GM12875 (cell line): ENCODE measurements around the gene KCNQ2.

Experiments
- H3K4me3 ChIP-seq: one replicate; pipeline ENCODE4 v1.5.1; 2011; ENCODE audit warnings: low read depth, low read length, control low read depth
- TF ChIP-seq, protein P1 (sequence below): IDR thresholded peaks from 2 replicates; pipeline ENCODE4 v1.5.1; 2011; ENCODE audit warnings: low read depth, mild to moderate bottlenecking, control low read depth, inconsistent platforms, low read length, moderate library complexity, borderline replicate concordance; ENCODE audit not compliant: insufficient read depth

The KCNQ2 gene

DNA sequence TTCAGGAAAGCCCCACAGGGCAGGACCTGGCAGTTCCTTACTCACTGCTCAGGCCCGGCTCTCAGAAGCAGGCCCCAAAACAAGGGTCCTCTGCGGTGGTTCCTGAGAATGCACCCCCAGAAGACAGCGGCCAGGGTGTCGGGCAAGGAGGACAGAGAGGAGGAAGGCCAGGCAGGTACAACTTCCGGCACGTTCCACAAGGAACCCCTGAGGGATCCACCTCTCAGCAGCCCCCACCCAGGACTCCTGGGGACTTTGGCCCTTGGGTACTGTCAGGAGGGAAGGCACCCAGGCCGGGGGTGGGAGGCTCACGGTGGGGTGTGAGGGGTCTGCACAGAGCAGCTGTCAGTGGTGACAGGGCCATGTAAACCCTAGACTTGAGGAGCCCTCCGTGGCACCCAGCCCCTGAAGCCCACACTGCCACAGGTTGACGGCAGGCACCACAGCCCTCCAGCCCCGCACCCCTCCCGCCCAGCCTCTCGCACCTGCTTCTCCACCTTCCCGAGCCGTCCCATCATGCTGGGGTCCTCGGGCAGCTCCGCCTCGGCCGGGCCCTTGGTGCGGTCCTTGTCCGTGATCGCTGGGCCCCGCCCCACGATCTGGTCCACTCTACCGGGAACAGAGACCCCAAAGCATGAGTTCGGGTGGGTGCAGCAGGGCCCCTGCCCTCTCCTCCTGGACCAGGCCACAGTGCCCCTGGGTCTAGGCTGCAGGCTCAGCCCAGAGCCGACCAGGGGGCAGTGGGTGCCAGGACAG, 64.3 kb downstream of the KCNQ2 start:
- no peak overlapping the region for H3K4me3 ChIP-seq
- TF ChIP-seq, protein P1, sequence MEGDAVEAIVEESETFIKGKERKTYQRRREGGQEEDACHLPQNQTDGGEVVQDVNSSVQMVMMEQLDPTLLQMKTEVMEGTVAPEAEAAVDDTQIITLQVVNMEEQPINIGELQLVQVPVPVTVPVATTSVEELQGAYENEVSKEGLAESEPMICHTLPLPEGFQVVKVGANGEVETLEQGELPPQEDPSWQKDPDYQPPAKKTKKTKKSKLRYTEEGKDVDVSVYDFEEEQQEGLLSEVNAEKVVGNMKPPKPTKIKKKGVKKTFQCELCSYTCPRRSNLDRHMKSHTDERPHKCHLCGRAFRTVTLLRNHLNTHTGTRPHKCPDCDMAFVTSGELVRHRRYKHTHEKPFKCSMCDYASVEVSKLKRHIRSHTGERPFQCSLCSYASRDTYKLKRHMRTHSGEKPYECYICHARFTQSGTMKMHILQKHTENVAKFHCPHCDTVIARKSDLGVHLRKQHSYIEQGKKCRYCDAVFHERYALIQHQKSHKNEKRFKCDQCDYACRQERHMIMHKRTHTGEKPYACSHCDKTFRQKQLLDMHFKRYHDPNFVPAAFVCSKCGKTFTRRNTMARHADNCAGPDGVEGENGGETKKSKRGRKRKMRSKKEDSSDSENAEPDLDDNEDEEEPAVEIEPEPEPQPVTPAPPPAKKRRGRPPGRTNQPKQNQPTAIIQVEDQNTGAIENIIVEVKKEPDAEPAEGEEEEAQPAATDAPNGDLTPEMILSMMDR = no peak

DNA sequence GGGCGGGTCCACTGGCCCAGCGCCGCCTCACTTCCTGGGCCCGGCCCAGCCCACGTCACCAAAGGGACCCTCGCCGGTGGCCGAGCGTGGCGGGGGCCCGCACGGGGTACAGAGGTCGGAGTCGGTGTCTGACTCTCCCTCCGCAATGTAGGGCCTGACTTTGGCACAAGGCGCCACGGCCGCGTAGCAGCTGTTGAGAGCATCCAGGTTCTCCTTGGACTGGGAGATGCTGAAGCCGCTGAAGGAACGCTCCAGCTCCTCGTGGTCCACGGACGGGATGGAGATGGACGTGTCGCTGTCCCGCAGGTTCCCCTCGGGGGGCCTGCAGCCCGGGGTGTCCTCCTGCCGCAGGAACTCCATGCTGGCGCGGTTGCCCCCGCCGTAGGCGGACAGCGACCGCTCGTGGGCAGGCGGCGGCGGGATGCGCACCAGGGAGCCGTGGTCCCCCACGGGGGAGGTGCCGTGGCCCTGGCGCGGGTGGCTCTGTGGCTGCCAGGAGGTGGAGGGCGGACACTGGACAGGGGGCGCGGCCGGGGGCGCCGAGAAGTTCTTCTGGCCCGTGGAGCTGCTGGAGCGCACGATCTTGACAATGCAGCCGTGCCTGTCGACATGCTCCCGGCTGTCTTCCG, 65.7 kb downstream of the KCNQ2 start:
- TF ChIP-seq, protein P1 = no peak
- H3K4me3 ChIP-seq = no peak overlapping the region

DNA sequence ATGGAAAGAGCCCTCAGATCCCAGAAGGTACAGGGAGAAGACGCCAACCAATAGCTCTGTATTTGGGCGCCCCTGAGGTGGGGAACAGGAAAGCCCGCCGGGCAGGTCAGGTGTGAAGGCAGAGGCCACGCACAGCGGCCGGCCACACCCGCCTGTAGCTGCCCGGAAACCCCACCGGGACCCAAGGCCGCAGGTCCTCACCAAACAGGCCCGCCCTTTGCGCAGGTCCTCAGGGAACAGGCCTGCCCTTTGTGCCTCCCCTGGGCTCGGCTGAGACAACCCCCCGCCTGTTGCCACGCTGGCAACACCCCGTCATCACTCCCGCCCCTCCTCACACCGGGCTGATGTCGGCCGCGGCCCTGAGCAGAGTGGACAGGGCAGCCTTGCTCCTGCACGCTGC, 66.4 kb downstream of the KCNQ2 start:
- no peak overlapping the region for H3K4me3 ChIP-seq
- TF ChIP-seq, protein P1 = no peak

DNA sequence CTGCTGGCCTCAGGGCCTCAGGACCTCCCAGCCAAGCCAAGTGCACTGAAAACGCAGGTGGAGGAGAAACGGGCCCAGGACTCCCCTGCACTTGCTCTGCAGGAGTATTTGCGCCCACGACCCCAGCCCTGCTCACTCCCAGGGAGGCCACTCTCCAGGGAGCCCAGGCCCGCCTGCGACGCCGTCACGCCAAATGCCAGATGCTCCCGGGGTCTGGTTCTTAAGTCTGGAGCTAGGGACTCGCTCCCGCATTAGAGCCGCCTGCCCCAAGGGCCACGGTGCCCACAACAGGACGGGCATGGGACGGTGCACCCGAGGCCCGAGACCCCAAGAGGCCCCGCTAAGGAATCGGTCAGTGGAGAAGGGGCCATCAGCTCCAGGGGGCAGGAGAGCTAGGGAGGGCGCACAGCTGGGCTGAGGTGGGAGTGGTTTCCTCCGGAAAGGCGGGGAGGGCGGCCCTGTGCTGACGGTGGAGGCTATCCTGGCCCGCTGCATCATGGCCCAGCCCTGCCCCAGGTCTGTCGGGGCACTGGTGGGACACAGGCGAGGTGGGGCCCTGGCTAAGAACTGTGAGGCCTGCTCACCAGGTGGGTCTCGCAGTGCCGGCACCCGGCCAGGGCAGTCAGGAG, 67.2 kb downstream of the KCNQ2 start:
- H3K4me3 ChIP-seq = no peak overlapping the region
- TF ChIP-seq, protein P1 = no peak

DNA sequence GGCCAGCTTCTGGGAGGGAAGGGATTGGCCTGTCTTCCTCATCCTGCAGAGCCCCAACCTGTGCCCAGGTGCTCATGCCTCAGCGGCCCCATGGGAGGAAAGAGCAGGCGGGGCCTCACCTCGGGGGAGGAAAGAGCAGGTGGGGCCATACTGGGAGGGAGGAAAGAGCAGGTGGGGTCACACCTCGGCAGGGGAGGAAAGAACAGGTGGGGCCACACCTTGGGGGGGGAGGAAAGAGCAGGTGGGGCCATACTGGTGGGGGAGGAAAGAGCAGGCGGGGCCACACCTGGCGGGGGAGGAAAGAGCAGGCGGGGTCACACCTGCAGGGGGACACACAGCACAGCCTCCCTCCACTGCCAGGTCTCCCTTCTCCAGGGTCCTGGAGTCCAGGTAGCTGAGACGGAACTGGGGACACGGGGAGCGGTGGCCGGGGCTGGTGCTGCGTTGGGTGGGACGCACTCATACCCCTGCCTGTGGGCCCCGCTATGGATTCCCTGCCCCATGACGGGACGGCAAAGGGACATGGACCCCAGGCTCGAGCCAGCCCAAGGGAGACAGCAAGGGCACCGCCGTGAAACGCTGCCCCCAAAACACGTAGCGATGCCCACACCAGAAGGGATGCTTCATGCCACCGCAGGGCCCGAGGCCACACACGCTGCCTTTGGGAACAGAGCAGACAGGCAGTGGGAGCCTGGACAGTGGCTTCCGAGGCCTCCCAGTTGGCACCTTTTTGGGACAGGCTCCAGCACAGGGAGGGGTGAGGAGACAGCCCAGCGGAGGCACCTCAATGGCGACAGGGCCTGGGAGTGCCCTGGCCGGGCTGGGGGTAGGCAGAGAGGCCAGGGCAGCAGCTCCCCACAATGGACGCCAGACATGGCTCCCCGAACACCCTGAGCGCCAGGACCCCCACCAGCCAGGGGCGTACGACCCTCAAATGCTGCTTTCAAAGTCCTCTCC, 68.0 kb downstream of the KCNQ2 start:
- TF ChIP-seq, protein P1 = no peak
- H3K4me3 ChIP-seq = no peak overlapping the region

DNA sequence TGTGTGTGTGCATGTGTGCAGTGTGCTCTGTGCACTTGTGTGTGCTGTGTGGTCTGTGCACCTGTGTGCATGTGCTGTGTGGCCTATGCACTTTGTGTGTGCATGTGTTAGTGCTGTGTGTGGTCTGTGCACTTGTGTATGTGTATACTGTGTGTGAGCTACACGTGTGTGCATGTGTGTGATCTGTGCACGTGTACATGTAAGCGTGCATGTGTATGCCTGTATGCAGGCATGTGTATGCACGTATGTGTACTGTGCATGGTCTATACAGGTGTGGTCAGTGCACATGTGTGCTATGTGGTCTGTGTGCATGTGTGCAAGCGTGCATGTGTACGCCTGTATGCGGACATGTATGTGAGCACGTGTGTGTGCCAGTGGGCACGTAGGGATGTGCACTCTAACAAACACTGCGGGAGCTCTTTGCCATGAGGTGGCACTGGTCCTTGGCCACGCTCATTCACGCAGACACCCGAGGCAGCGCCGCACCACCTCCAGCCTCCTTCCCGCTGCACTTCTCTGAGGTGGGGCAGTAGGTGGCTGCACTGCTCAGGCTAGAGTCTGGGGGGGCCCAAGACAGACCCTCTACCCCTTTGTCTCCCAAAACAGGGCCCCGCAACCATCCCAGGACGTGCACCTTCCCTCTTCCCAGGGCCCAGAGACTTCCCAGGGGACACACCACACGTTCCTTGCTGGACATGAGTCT, 68.9 kb downstream of the KCNQ2 start:
- TF ChIP-seq, protein P1 = no peak

More for the DNA sequence above, 68.9 kb downstream of the KCNQ2 start:
- no peak overlapping the region for H3K4me3 ChIP-seq
